Left ventricle myocardium inferior (tissue), 1 donor: ENCODE measurements around the gene KCNQ1. TPM values are rescaled to one million over a fixed set of nuclear protein-coding genes. Genes with fewer than 3 reads are reported as not detected.

Experiments
- DNase-seq: peaks from one replicate; pipeline ENCODE4 v3.0.0-alpha.2; 2020
- H3K27ac ChIP-seq: fragments of 200-600 bp; replicated peaks from 2 replicates; pipeline ENCODE4 v1.8.0; 2021
- H3K27me3 ChIP-seq: fragments of 200-600 bp; 2 replicates; pipeline ENCODE4 v1.8.0; 2021; ENCODE audit warnings: low read depth
- H3K36me3 ChIP-seq: fragments of 200-600 bp; 2 replicates; pipeline ENCODE4 v1.8.0; 2021
- H3K4me1 ChIP-seq: fragments of 200-600 bp; 2 replicates; pipeline ENCODE4 v1.8.0; 2021
- H3K4me3 ChIP-seq: fragments of 200-600 bp; 2 replicates; pipeline ENCODE4 v1.8.0; 2021; ENCODE audit warnings: mild to moderate bottlenecking, moderate library complexity
- H3K9me3 ChIP-seq: fragments of 200-600 bp; replicated peaks from 2 replicates; pipeline ENCODE4 v1.8.0; 2021
- intact Hi-C: fragments of 100-400 bp; cut with micrococcal nuclease; formaldehyde crosslinking; loops from one replicate; pipeline ENCODE4 v1.11.0; 2022
- total RNA-seq: library from RNA; stranded (reverse); fragmentation: NEBNext Ultra II Directional; extraction: Animal tissue kit (Norgen Biotek cat#: 25700); gene quantifications from one replicate; pipeline ENCODE4 v1.2.1, GENCODE V29; 2021
- TF ChIP-seq, protein P1 (sequence below): fragments of 200-600 bp; IDR thresholded peaks from 2 replicates; pipeline ENCODE4 v1.8.0; 2021; ENCODE audit warnings: antibody characterized with exemption, mild to moderate bottlenecking, borderline replicate concordance
- donor health status: DM: no; HTN: yes; CAD: no; lungs with severe emphysema.

The KCNQ1 gene
- total RNA-seq, 1 donor from 2014 or later: 41.8 TPM

DNA sequence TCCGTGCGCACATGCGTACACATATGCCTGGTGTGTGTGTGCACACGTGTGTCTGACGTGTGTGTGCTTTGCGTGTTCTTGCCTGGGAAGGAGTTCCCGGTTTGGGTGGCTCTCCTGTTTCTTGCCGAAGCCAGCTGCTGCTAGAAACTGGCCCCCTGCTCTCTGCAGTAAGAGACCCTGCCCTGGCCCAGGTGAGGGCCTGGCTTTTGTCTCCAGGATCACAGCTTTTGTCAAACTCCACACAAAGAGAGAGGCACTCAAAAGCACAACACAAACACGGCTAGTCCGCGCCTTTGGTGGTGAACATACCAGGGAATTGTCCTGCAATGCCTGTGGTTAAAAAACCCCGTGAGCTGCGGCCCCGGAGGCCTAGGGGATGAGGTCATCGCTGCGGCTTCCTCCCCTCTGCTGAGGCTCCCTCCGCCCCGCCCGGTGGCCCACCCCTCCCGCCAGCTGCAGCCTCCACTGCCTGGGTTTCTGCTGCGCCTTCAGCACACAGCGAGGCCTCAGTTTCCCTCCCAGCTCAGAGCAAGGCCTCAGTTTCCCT, 88.9 kb downstream of the KCNQ1 start:
- Histone ChIP-seq H3K9me3 (no peaks in the 10 kb centered on the region), H3K27ac (peak overlapping the region; percentile 62), H3K4me3 (peak overlapping the region; percentile 49), H3K36me3 (no peaks in the 10 kb centered on the region), H3K27me3 (no peaks in the 10 kb centered on the region), H3K4me1 (peaks cover 23% of the 10 kb centered on the region)
- intact Hi-C loops: loop anchor here (2.0 kb wide), 1 partner anchor 357 kb away; no protein-coding TSS in a partner anchor
- TF ChIP-seq, protein P1, sequence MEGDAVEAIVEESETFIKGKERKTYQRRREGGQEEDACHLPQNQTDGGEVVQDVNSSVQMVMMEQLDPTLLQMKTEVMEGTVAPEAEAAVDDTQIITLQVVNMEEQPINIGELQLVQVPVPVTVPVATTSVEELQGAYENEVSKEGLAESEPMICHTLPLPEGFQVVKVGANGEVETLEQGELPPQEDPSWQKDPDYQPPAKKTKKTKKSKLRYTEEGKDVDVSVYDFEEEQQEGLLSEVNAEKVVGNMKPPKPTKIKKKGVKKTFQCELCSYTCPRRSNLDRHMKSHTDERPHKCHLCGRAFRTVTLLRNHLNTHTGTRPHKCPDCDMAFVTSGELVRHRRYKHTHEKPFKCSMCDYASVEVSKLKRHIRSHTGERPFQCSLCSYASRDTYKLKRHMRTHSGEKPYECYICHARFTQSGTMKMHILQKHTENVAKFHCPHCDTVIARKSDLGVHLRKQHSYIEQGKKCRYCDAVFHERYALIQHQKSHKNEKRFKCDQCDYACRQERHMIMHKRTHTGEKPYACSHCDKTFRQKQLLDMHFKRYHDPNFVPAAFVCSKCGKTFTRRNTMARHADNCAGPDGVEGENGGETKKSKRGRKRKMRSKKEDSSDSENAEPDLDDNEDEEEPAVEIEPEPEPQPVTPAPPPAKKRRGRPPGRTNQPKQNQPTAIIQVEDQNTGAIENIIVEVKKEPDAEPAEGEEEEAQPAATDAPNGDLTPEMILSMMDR: no peak
- DNase-seq: peak; percentile 78

DNA sequence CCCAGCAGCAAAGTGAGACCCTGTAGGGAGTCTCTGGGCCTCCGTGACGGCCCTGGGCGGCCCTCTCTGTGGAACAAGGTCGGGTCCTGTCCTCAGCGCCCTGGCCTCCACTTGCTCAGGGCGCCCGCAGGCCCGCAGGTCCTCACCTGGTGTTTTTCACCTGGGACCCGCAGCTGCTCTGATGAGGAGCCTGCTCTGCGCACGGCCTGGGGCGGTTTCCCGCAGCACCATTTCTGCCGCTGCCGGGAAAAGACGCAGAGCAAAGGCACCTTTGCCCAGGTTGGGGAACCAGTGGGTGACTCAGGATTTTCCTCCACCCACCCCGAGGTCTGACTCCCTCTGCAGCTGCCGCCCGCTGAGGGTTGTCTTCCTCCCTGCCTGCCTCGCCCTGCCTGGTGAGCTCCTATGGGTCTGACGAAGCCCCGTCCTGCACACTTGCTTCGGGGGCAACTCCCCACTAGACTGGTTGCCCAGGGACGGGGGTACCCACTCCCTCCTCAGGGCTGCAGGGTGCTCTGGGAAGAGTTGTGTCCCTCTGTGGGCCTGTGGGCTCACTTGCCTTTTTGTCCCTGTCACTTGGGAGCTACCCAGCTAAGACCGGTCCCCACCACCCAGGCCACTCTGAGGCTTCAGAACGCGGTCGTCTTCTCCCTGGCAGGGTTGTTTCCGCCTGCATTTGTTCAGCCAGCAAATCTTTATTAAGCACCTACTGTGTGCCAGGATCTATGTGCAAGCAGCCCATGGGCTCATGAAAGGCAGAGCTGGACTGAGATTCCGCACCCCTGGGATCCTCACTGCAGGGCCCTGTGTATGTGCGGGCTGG, 89.5 kb downstream of the KCNQ1 start:
- no peaks in the 10 kb centered on the region for H3K9me3 ChIP-seq
- H3K27me3 ChIP-seq: no peaks in the 10 kb centered on the region
- intact Hi-C loops: no loop called here
- TF ChIP-seq, protein P1: no peak
- peaks cover 23% of the 10 kb centered on the region for H3K4me1 ChIP-seq
- no peaks in the 10 kb centered on the region for H3K36me3 ChIP-seq
- no peak overlapping the region for H3K4me3 ChIP-seq
- peak overlapping the region; percentile 62 for H3K27ac ChIP-seq
- peak; percentile 9 for DNase-seq

GRCh38 chr11:2534957-2535672, 90.3 kb downstream of the KCNQ1 start:
- intact Hi-C loops: no loop called here
- Histone ChIP-seq H3K27ac (no peak overlapping the region), H3K4me1 (peaks cover 23% of the 10 kb centered on the region), H3K36me3 (no peaks in the 10 kb centered on the region), H3K9me3 (no peaks in the 10 kb centered on the region), H3K27me3 (no peaks in the 10 kb centered on the region), H3K4me3 (no peak overlapping the region)
- TF ChIP-seq, protein P1: no peak
- peak; percentile 11 for DNase-seq

DNA sequence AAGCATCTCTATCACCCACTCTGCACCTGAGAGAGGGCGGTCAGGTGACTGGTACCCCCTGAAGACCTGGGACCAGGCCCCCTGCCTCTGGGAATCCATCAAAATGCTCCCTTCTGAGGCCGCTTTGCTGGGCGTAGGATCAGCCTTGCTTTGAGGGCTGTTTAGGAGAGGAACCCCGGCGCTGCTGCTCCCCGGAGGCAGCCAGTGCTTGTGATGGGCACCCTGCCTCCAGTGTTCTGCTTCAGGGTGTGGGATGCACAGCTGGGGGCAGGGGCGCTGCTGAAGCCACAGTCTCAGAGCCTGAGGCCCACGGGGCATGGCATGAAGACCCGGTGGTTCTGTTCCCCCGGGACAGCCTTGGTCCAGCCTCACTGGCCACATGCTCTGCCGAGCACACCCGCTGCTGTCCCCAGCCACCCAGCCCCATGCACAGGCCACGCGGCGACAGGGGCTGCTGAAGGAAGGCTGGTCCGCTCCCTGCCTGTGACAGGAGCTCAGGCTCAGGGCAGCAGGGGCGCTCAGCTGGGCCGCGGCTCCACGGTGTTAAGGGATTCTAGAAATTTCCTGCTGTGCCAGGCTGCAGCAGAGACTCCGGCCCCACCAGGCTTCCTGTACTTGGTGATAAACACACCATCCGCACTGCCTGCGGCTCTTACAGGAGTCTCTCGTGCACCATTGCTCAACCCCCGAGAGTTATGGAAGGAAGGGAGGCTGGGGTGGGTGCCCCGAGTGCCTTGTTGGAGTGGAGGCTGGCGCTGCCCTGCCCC, 91.0 kb downstream of the KCNQ1 start:
- no peaks in the 10 kb centered on the region for H3K36me3 ChIP-seq
- H3K9me3 ChIP-seq: no peaks in the 10 kb centered on the region
- intact Hi-C loops: no loop called here
- TF ChIP-seq, protein P1: no peak
- H3K27me3 ChIP-seq: no peaks in the 10 kb centered on the region
- no peak overlapping the region for H3K27ac ChIP-seq
- peak; percentile 13 for DNase-seq
- H3K4me3 ChIP-seq: no peak overlapping the region
- H3K4me1 ChIP-seq: peaks cover 23% of the 10 kb centered on the region

DNA sequence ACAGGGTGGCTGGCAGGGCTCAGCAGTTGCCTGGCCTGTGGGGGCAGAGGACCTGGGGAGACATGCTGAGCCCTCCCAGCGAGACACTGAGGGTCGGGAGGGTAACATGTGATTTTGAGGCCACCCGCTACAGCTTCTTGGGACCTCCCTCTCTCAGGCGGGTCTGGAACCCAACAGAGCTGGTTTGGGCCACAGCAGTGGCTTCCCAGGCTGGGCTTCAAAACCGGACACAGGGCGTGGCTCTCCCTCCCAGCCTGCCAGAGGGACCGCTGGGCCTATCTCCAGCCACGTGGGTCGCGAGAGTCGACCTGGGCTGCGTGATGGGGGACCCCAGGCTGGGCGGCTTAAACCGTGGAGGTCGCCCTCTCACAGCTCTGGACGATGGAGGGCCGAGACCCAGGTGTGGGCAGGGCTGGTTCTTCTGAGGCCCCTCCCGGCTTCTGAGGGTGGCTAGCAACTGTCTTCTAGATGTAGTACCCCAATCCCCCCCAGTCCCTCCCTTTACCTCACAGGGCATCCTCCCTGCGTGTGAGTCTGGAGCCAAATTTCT, 91.7 kb downstream of the KCNQ1 start:
- no peaks in the 10 kb centered on the region for H3K9me3 ChIP-seq
- intact Hi-C loops: no loop called here
- no peaks in the 10 kb centered on the region for H3K36me3 ChIP-seq
- no peak overlapping the region for H3K27ac ChIP-seq
- no peak for DNase-seq
- TF ChIP-seq, protein P1: no peak
- H3K4me1 ChIP-seq: peaks cover 21% of the 10 kb centered on the region
- no peak overlapping the region for H3K4me3 ChIP-seq
- no peaks in the 10 kb centered on the region for H3K27me3 ChIP-seq
